ENCODE results near the gene MORN4.

- TF ChIP-seq POLR2A (IDR thresholded peaks at IDR 0.05) (no peak), CTCF (IDR thresholded peaks at IDR 0.05) (no peak)
These were observed 11.6 kb upstream of the MORN4 start for GRCh38 chr10:97644936-97645335.

Measured in esophagus squamous epithelium (tissue), 4 donors.